Measurements from ENCODE around the gene RBM25.

DNA sequence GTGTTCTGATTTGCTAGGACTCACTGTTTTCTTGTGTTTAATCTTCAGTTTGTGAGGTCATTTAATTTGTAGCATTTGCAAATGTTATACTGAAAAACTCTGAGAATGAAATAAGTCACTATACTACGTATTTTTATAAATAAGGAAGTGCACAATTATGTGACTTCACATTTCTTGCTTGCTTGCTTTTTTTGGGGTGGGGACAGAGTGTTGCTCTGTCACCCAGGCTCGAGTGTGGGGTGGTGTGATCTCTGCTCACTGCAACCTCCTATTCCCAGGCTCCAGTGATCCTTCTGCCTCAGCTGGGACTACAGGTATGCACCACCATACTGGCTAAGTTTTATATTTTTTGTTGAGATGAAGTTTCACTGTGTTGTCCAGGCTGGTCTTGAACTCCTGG is 32.7 kb downstream of the RBM25 start:
- TF ChIP-seq, protein P1, sequence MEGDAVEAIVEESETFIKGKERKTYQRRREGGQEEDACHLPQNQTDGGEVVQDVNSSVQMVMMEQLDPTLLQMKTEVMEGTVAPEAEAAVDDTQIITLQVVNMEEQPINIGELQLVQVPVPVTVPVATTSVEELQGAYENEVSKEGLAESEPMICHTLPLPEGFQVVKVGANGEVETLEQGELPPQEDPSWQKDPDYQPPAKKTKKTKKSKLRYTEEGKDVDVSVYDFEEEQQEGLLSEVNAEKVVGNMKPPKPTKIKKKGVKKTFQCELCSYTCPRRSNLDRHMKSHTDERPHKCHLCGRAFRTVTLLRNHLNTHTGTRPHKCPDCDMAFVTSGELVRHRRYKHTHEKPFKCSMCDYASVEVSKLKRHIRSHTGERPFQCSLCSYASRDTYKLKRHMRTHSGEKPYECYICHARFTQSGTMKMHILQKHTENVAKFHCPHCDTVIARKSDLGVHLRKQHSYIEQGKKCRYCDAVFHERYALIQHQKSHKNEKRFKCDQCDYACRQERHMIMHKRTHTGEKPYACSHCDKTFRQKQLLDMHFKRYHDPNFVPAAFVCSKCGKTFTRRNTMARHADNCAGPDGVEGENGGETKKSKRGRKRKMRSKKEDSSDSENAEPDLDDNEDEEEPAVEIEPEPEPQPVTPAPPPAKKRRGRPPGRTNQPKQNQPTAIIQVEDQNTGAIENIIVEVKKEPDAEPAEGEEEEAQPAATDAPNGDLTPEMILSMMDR (IDR thresholded peaks at IDR 0.05 in 4 of 5, conservative IDR thresholded peaks at IDR 0.05 in 1 of 5), result no peak
- no peak for TF ChIP-seq POLR2A (IDR thresholded peaks at IDR 0.05)
